HG02870 (cell line): ENCODE data around the gene RHBDL3.
"Not testable (repeated sequence)": the region's sequence is repeated elsewhere in the genome, so short reads cannot be mapped to it uniquely, and the experiment has no call there.

ENCODE experiments used
- ATAC-seq: cut with Tn5 transposase; IDR thresholded peaks from one replicate; pipeline ENCODE4 v1.9.1; 2021; ENCODE audit warnings: mild to moderate bottlenecking, moderate library complexity; ENCODE audit not compliant: unreplicated experiment

RHBDL3 gene

DNA sequence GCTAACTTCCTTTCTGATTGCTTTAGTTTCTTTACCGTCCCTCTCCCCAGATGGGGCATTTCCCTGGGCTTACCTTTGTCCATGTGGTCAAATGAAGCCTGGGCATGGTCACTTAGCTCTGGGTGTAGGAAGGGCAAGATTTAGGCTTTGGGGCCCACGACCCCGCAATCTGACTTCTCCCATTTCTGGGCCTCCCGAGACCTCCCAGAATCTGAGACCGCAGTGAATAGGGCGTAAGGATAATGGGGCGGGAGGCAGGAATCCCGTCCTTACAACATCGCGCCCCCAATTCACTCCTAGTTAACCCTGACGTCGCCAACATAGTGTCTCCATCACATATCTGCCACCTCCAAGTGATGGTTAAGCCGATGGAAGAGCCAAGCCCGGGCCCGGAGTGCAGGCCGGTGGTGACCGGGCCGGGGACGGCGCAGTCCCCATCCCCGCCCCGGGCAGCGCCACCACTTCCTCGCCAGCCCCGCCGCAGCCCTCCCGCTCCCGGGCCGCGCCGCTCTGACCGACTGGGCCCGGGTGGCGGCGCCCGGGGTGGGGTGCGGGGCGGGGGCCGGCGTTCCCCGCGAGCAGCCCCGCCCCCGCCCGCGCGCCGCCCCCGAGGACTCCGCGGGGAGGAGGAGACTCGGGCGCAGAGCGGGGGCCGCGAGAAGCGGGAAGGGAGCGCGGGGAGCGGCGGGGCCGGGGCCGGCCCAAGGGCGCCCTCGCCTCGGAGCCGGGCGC lies at the start of gene RHBDL3:
Gene RHBDL3 (plus strand): TSS at position 641 of the 732 bp plus-strand sequence. CDS start 358 bp downstream, outside the sequence.
- ATAC-seq: no peak

DNA sequence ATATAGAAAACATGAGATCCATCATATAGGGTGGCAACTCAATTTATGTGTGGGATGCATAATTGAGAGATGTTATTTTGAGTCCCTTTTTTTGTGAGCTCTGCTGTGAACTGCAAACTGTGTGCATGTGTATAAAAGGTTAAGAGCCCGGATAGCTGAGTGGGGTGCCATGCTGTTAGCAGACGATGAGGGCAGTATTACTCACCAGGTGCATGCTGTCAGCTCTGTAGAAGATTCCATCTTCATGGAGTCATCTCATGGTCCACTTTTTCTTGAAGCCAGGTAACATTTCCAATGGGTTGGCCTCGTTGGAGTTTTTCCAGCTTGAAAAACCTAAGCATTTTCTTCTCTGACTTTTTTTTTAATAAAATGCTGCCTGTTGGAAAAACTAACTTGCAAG lies 43.0 kb upstream of the RHBDL3 start:
- ATAC-seq: no peak

- ATAC-seq: no peak
Measured at GRCh38 chr17:32223703-32224102, 41.9 kb upstream of the RHBDL3 start.

GRCh38 chr17:32226886-32227285 lies 38.7 kb upstream of the RHBDL3 start:
- ATAC-seq: no peak

DNA sequence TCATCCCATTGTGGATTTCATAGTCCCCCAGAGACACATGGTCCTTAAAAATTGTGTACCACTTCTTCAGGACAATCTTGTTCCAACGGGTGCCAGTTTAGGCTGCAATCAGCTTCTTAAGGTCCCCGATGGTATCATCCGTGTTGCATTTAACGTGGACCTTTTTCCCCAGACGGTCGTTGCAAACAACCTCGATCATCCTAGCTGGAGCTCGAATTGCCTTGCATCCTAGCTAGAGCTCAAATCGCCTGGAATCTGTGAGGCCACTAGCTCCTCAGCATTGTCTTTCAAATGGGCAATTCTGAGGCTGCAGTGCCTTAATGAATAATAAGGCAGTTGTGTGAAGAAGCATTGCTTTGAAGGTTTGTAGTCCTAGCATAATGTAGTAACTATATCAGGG lies 37.7 kb upstream of the RHBDL3 start:
- no peak for ATAC-seq

DNA sequence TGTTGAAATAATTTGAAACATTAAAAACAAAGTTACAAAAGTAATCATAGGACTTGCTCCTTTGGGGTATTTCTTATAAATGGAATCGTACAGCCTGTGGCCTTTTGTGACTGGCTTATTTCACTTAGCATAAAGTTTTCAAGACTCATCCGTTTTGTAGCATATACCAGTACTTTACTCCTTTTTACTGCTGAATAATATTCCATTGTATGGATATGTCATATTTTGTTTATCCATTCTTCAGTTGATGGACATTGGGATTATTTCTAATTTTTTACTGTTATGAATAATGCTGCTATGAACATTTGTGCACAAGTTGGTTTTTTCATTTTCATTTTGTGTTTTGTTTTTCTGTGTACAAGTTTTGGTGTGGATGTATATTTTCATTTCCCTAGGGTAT lies 30.0 kb upstream of the RHBDL3 start:
- ATAC-seq: no peak

DNA sequence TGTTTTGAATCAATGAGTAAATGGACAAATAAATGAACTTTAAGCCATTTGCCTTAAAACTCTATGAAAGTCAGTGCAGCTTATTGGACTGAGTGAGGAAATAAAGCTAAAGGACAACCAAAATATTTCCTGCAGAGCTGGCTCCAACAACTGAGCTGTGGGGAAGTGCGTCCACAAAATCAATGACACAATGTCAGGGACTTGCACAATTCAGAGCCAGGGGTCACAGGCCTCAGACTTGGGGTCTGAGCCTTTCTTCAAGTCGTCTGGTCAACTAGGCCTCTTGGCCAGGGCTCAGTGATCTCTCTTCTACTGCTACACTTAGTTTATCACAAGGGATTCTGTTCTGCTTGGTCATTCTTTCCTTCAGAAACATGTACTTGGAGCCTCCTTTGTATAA lies 26.2 kb upstream of the RHBDL3 start:
- no peak for ATAC-seq

- no peak for ATAC-seq
Measured at GRCh38 chr17:32240750-32241149, 24.9 kb upstream of the RHBDL3 start.

DNA sequence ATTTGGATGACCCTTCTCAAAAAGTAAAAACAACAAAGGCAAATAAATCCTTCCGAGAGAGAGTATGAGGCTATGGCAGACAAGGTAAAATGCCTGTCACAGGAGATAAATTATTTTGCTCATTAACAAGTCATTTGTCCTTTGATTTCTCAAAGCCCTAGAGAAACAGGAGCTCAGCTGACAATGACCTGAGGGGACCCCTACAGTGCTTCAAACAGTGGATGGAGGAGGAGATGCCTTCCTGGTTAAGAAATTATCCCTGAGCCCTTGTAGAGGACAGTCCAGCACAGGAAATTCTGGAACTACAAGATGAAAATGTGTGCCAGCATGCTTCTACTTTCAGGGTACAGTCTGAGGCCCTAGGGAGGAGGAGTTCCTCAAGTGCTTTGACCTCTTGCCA lies 24.0 kb upstream of the RHBDL3 start:
- no peak for ATAC-seq

DNA sequence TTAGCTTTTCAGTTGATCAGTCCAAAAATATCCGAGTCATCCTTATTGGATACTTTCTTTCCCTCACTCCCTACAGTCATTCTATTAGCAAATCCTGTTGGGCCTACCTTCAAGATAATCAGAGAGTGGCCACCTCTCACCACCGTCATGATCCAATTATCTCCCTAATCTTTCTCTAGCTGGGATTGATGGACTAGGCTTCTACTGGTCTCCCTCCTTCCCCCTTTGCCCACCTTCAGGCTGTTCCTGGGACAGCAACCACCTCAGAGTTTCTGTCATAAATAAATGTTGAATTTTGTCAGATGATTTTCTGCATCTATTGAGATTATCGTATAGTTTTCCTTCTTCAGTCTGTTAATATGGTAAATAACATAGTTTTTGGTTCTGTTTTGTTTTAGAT lies 16.2 kb upstream of the RHBDL3 start:
- ATAC-seq: no peak

GRCh38 chr17:32253117-32253611 lies 12.5 kb upstream of the RHBDL3 start:
- ATAC-seq: no peak

- no peak for ATAC-seq
Measured at GRCh38 chr17:32256012-32256700, 9.5 kb upstream of the RHBDL3 start.

- no peak for ATAC-seq
Measured at GRCh38 chr17:32256701-32257019, 9.0 kb upstream of the RHBDL3 start.

DNA sequence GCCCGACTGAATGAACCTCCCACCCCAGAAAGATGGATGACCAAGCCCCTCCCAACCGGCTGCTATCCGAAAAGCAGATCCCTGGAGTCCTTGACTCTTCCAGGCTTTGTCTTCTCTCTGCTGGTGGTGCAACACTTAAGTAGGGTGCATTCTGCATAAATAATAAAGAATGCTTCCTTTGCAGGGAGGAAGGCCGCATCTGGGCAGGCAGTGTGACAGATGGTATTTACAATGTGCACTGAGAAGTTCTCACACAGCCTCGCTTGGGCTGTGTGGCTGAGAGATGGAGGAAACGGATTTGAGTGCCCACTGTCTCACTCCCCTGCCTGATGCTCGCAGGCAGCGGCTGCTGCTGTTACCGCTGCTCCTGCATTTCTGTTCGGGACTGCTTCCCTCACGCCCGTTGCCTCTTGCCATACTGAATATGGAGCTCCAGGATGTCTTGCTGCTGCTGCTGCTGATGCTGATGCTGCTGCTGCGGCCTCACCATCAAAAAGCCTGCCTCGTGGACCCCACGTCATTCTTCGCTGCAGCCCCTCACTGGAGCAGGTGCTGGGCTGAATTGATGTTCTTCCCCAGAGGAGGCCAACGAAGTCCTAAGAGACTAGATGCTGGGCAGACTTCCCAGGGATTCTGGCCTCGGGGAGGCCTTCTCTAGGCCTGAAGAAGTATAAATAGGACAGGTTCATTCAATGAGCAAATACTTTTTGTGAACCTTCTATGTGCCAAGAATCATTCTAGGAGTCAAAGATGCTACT lies 7.1 kb upstream of the RHBDL3 start:
- ATAC-seq: no peak

DNA sequence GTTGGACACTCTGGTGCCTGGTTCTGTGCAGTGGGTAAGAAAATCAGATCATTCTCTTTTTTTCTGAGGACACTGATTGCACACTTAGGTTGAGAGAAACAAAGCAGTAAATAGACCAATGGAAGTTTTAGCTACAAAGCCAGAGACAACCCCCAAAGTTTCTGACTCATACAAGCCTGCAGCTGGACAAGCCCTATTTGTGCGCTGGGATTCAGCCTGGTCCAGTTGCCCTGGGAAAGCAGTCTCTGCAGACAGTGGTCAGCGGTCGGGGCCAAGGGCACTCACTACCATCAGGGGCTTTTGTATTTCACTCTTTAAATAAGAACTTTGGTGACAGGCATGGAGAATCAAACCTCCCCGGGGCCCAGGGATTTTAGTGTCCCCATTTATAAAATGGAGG lies 6.0 kb upstream of the RHBDL3 start:
- ATAC-seq: no peak

DNA sequence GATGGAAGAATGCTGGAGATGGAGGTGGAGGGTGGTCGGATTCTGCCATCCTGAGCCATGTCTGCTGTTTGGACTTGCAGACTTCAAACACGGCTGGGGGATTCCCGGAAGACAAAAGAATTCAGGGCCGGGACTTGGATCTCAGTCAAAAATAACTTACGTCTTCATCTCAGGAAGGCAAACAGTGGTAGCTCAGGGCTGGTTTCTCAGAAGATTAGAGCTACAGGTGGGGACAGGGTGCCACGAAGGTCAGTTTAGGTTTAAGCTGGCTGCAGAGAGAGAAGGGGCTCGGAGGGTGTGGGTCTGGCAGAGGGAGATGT lies 4.3 kb upstream of the RHBDL3 start:
- ATAC-seq: no peak

DNA sequence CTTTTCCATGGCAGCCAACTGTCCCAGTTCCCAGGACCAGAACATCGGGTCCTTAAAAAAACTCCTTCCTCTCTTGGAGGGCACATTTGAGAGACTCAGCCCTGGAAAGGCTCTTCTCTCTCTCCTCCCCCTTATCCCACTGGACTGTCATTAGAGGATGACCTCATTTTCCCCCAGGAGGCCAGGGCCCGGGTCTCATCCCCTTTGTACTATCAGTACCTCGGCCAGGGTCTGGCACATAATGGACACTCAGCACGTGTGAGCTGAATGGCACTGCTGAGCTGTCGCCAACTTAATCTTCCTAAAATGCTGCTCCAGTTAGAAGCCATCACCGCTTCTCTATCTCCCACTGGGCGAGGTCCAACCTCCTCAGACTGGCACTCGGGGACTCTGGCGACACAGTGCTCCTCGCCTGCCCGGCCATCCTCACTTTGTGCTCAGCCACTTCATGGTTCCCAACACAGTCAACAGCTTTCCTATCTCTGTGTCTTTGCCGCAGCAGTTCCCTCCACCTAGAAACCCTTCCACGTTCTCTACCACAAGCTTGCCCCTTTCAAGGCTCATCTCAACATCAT lies 3.6 kb upstream of the RHBDL3 start:
- ATAC-seq: no peak

DNA sequence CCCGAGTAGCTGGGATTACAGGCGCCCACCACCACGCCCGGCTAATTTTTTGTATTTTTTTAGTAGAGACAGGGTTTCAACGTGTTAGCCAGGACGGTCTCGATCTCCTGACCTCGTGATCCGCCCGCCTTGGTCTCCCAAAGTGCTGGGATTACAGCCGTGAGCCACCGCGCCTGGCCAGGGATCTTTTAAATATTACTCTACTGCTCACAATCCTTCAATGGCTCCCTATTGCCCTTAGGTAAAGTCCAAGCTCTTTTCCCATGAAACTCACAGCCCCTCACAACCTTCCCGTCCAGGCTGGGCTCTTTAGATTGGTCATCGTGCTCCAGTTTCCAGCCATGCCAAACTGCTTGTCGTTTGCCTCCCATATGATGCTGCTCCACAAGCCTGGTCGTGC lies 2.1 kb upstream of the RHBDL3 start:
- not testable (repeated sequence) for ATAC-seq

GRCh38 chr17:32264140-32264799 lies 1.4 kb upstream of the RHBDL3 start:
- ATAC-seq: no peak

DNA sequence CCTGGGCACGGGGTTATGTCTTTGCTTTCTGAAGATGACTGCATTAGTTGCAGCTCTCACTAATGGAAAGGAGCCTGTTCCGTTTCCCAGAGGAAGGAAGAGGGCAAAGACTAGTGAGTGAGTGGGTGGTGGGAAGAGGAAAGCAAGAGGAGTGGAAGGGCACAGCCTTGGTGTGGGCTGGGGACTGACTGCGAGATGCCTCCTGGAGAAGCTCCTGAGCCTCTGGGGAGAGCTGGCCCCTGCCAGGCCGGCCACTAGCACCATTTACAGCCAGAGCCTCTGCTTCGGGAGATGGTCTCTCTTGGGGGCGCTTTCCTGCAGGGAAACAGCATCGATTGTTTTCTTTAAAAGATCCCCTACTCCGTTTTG lies 825 bp upstream of the RHBDL3 start:
- no peak for ATAC-seq

GRCh38 chr17:32266051-32266388 lies 388 bp downstream of the RHBDL3 start:
- no peak for ATAC-seq
